Testis (tissue), 2 donors: Measurements from ENCODE around the gene APBB1.

Source experiments
- CTCF ChIP-seq, 3 experiments: fragments of 450-650 bp in 2 of 3; fragments of 200-600 bp in 1 of 3; sonication (generic) in 1 of 3; IDR thresholded peaks; one replicate each; pipeline ENCODE4 v1.5.1; 2016 to 2019; ENCODE audit warnings: antibody characterized with exemption in 3 of 3, mild to moderate bottlenecking in 2 of 3, moderate library complexity in 1 of 3
- POLR2A ChIP-seq: fragments of 450-650 bp; IDR thresholded peaks from one replicate; pipeline ENCODE4 v1.6.1; 2017; ENCODE audit warnings: antibody characterized with exemption, mild to moderate bottlenecking, moderate library complexity

GRCh38 chr11:6405052-6405667 is 13.7 kb downstream of the APBB1 start:
- TF ChIP-seq CTCF (IDR thresholded peaks at IDR 0.05) (no peak), POLR2A (no peak)
